Endometrium (tissue), 2 donors: Measurements from ENCODE around the gene C1orf226.
"Not testable (repeated sequence)": the region's sequence is repeated elsewhere in the genome, so short reads cannot be mapped to it uniquely, and the experiment has no call there.

Source experiments
- FAIRE-seq: peaks from 2 replicates; lab custom pipeline; 2012; peaks lifted over from hg19 to GRCh38; lab: Jason Lieb, UNC
- donor health status: control.
- donor health status: control.

Gene C1orf226

DNA sequence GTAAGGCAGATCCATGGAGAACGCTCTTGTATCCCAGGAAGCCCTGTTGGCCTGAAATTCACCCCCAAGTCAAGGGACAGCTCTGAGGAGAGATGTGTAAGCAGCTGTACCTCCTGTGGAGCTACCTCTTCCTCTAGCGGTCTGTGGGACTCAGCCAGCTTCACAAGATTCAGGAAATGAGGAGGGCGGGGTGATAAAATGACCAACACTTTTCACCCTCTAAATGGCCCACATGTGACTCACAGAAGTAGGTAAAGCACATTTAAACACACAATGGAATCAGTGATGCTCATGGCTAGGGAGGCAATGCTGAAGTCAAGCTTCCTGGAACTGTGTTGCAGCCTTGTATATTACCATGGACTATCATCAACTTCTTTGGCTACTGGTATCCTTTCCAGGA, 30.5 kb downstream of the C1orf226 start, which contains the start of gene SH2D1B:
SH2D1B (minus strand) TSS at position 135 of the 400 bp plus-strand sequence; CDS start at position 15, 120 bp downstream.
- FAIRE-seq, result no peak

DNA sequence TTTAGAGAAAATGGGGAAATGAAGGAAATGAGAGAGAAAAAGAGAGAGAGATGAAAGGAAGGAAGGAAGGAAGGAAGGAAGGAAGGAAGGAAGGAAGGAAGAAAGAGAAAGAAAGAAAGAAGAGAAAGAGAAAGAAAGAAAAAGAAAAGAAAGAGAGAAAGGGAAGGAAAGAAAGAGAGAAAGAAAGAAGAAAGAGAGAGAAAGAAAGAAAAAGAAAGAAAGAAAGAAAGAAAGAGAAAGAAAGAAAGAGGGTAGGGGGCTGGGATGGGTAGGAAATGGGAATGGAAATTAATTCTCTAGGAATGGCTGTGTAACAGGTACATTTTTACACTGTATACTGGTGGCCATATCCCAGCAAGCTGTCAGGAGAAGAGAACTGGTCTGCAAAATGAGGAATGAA, 34.7 kb downstream of the C1orf226 start:
- no peak for FAIRE-seq

DNA sequence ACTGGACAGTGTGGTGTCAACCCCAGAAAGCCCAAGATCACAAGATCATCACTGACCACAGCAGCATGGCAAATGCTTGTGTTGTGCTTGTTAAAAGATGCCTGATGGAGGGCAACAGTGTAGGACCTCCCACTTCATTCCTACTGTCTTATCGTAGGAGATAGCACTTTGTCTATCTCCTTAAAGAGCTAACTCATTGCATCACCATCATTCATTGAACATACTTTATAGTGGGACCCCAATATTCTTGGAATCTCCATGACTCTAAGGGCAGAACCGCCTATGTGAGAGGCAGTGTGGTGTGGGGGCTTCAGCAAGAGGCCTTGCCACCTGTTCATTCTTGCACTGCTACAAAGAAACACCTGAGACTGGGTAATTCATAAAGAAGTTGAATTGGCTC, 35.4 kb downstream of the C1orf226 start:
- no peak for FAIRE-seq

DNA sequence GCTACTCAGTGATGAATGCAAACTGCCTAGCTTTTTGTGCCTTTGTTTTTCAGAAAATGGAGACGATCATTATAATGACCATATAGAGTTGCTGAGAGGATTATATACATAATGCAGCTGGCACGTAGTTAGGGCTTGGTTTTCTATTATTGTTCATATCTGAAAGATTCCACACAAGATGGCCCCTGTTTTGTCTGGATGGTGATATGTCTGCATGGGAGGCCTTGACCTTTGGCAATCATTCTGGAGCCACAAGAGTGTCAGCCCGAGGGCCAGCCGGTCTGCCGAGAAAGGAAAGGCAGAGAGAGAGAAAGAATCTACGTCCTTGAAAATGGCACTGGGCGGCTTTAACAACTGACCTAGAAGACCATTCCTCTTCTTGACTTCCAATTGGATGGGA, 36.1 kb downstream of the C1orf226 start:
- no peak for FAIRE-seq

DNA sequence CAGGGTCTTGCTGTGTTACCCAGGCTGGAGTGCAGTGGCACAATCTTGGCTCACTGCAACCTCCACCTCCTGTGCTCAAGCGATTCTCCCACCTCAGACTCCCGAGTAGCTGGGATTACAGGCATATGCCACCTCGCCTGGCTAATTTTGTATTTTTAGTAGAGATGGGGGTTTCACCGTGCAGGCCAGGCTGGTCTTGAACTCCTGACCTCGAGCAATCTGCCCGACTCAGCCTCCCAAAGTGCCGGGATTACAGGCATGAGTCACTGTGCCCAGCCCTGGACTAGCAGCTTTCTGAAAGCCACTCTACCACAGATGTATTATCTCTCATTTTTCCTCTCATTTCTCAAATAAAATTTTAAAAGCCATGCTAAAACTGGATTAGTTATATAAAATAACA, 37.1 kb downstream of the C1orf226 start:
- FAIRE-seq, result not testable (repeated sequence)

DNA sequence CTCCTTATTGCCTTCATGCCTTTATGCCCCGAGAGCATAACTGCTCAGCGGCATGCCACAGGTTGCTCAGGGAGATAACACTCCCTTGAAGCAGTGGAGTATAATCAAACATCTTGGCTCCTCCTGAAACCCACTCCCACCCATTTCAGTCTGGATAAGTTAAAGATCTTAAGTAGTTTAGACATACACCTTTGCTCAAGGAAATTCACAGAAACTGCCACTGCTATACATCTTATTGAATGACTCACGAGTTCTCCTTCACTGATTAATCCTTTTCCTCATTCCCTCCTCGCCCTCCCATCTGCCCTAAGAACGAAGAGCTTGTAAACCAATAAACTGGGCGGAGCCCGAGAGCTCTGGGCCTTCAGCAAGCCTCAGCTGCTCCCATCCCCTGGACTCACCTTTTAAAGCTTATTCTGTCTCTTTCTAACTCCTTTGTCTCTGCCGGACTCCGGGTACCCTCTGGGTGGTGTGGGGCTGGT, 38.0 kb downstream of the C1orf226 start:
- not testable (repeated sequence) for FAIRE-seq

DNA sequence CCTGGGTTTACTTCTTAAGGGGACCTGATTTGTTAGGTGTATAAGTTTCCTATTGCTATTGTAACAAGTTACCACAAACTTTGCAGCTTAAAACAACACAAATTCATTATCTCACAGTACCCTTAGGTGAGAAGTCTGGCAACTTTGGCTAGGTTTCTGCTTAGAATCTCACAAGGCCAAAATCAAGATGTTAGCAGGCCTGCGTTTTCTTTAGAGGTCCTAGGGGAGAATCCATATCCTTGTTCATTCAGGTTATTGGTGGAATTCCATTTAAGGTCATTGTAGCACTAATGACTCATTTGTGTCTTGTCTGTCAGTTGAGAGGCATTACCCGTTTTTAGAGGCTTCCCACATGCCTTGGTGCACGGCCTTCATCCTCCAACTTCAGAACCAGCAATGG, 38.6 kb downstream of the C1orf226 start:
- no peak for FAIRE-seq

DNA sequence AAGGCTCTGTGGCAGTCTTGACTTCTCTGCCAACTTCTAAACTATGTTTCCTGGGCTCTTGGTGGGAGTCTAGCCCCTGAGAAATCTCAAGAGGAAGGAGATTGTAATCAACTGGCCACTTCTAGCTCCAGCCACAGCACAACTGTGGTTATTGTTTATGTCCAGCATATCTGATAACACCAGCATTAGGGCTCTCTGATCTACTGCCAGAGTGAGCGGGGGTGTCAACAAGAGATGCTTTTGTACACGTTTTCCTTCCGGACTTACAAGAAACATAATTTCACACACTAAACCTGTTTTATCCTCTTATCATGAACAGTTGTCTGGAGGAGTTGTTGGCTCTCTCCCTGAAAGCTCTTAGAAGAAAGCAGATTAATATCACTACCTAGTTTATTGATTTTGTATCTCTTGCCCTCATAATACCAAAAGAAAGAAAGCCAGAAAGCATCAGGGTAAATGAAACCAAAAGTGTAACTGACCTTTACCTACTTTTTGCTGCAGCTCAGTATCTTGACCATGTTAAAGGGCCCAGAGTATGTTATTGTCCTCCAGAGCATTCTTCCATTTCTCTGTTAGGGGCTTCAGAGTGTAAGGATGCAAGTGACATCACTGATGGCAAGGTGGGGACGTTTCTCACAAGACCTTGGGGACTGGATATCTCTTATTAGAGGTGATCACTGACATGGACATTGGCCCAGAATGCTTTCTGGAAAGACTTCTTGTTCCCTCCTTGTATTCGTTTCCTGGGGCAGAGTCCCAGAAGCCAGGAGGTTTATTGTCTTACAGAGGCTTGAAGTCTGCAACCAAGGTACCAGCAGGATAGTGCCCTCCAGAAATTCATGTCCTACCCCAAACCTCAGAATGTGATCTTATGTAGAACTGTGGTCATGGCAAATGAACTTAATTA, 40.0 kb downstream of the C1orf226 start:
- FAIRE-seq, result no peak

DNA sequence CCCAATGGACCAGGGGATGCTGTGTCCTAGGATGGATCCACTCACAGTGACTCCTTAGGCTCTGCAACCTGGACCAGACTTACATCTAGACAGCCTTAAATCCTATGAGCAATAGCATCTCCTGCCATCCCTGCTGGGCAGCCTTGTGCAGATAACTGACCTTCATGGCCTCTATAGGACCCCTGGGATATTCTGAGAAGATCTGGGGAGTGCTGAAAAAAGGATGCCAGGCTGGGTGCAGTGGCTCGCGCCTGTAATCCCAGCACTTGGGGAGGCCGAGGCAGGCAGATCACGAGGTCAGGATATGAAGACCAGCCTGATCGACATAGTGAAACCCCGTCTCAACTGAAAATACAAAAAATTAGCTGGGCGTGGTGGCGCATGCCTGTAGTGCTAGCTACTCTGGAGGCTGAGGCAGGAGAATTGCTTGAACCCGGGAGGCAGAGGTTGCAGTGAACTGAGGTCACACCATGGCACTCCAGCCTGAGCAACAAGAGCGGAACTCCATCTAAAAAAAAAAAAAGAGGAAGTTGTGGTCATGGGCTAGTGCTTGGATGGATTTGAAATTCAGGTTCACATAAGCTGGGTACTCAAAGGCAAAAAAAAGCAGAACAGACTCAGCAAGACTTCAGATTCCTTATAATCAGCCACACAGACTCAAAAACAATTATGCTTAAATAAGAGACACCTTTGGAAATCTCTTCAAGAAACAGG, 41.3 kb downstream of the C1orf226 start:
- no peak for FAIRE-seq

DNA sequence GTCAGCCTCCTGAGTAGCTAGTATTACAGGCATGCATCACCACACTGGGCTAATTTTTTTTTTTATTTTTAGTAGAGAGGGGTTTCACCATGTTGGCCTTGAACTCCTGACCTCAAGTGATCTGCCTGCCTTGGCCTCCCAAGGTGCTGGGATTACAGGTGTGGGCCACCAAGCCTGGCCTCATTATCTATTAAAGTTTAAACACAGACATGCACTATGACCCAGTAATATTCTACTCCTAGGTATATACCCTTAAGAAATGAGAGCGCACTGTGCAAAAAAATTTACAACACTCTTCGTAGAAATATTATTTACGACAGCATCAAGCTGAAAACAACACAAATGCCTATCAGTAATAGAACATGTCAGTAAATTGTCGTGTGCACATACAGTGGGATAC, 49.1 kb downstream of the C1orf226 start:
- no peak for FAIRE-seq

DNA sequence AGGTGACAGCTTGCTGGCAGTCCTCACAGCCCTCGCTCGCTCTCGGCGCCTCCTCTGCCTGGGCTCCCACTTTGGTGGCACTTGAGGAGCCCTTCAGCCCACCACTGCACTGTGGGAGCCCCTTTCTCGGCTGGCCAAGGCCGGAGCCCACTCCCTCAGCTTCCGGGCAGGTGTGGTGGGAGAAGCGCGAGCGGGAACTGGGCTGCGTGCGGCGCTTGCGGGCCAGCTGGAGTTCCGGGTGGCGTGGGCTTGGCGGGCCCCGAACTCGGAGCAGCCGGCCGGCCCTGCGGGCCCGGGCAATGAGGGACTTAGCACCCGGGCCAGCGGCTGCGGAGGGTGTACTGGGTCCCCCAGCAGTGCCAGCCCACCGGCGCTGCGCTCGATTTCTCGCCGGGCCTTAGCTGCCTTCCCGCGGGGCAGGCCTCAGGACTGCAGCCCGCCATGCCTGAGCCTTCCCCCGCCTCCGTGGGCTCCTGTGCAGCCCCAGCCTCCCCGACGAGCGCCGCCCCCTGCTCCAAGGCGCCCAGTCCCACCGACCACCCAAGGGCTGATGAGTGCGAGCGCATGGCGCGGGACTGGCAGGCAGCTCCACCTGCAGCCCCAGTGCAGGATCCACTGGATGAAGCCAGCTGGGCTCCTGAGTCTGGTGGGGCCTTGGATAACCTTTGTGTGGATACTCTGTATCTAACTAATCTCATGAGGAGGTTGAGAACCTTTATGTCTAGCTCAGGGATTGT, 51.6 kb downstream of the C1orf226 start:
- FAIRE-seq, result not testable (repeated sequence)
